ENCODE data around the gene FBXO38. TPM values are rescaled to one million over a fixed set of nuclear protein-coding genes. Genes with fewer than 3 reads are reported as not detected.
A peak's percentile ranks its signal among the peaks of the same experiment; 100 is the strongest.

Gene FBXO38
- total RNA-seq, 1 experiment from 2014 or later = 36.3 TPM

GRCh38 chr5:148336704-148337435 is 46.9 kb upstream of the FBXO38 start:
- H3K4me3 ChIP-seq (replicated peaks in 1 of 2; ENCODE audit: low read depth in 1 of 2, low read length in 2 of 2) = no peak overlapping the region
- intact Hi-C loops (cut with micrococcal nuclease) = no loop called here
- H3K36me3 ChIP-seq (ENCODE audit: control insufficient read depth in 1 of 2, insufficient read depth in 2 of 2, low read length in 2 of 2) = no peaks in the 10 kb centered on the region
- H3K4me2 ChIP-seq (ENCODE audit: low read length) = 0 out of 2 replicates have a peak overlapping the region, but pooled peaks have one; percentile 3
- no peak overlapping the region for H2AFZ ChIP-seq (ENCODE audit: low read depth, low read length, poor library complexity, severe bottlenecking)
- no peak overlapping the region for H3K9ac ChIP-seq (ENCODE audit: low read length)
- TF ChIP-seq MAX (IDR thresholded peaks at IDR 0.05) = no peak
- no peaks in the 10 kb centered on the region for H3K9me2 ChIP-seq (ENCODE audit: insufficient read depth)
- H3K4me1 ChIP-seq (ENCODE audit: control insufficient read depth in 1 of 2, insufficient read depth in 2 of 2, low read length in 2 of 2) = peaks cover 0 to 5% of the 10 kb centered on the region in 2 experiments; a peak in 1 of 4 replicates
- ATAC-seq (no peak), DNase-seq (ENCODE audit: low read depth, low spot score) (no peak)
- H3K9me3 ChIP-seq (ENCODE audit: control insufficient read depth in 1 of 2, insufficient read depth in 1 of 2, low read depth in 1 of 2, low read length in 2 of 2) = no peaks in the 10 kb centered on the region
- ChIA-PET RAD21 (ENCODE audit: low non-redundant PET in 1 of 2, low total read pairs in 2 of 2, uncharacterized antibody in 2 of 2, unreplicated experiment in 2 of 2) (no interaction called here), CTCF (interaction anchor here (1.4 kb wide), 1 partner anchor 13 kb away, joined by 3 read pairs; no protein-coding TSS in a partner anchor), POLR2A (no interaction called here)
- H3K79me2 ChIP-seq (ENCODE audit: insufficient read depth, low read length) = no peaks in the 10 kb centered on the region
- H3K27ac ChIP-seq (ENCODE audit: low read depth, low read length) = no peak overlapping the region
- no TSS peak for BruUV-seq (replicated peaks)
- no peaks in the 10 kb centered on the region for H3K27me3 ChIP-seq (ENCODE audit: insufficient read depth, low read length)
- H4K20me1 ChIP-seq (ENCODE audit: insufficient read depth) = no peaks in the 10 kb centered on the region

- no TSS peak for BruUV-seq (replicated peaks)
- ChIA-PET POLR2A (no interaction called here), CTCF (interaction anchor here (2.6 kb wide), 1 partner anchor 32 kb away, joined by 8 read pairs; no protein-coding TSS in a partner anchor), RAD21 (ENCODE audit: low non-redundant PET in 1 of 2, low total read pairs in 2 of 2, uncharacterized antibody in 2 of 2, unreplicated experiment in 2 of 2) (no interaction called here)
- H3K9me3 ChIP-seq (ENCODE audit: control insufficient read depth in 1 of 2, insufficient read depth in 1 of 2, low read depth in 1 of 2, low read length in 2 of 2) = no peaks in the 10 kb centered on the region
- ATAC-seq (no peak), DNase-seq (ENCODE audit: low read depth, low spot score) (no peak)
- H3K4me2 ChIP-seq (ENCODE audit: low read length) = peak overlapping the region; percentile 60
- no peaks in the 10 kb centered on the region for H4K20me1 ChIP-seq (ENCODE audit: insufficient read depth)
- TF ChIP-seq CEBPB (IDR thresholded peaks at IDR 0.05; ENCODE audit: low read depth) (no peak), FOSL1 (IDR thresholded peaks at IDR 0.05; ENCODE audit: low read depth) (no peak), EZH2phosphoT487 (IDR thresholded peaks at IDR 0.05; ENCODE audit: borderline replicate concordance) (no peak), POLR2AphosphoS5 (IDR thresholded peaks at IDR 0.05; ENCODE audit: low read depth, low read length) (no peak), POLR2A (IDR thresholded peaks at IDR 0.05; ENCODE audit: borderline replicate concordance, extremely low read depth, insufficient read depth, insufficient read length) (no peak)
- no peaks in the 10 kb centered on the region for H3K9me2 ChIP-seq (ENCODE audit: insufficient read depth)
- no peak overlapping the region for H3K27ac ChIP-seq (ENCODE audit: low read depth, low read length)
- no peaks in the 10 kb centered on the region for H3K27me3 ChIP-seq (ENCODE audit: insufficient read depth, low read length)
- H3K4me1 ChIP-seq (ENCODE audit: control insufficient read depth in 1 of 2, insufficient read depth in 2 of 2, low read length in 2 of 2) = peaks cover 8 to 14% of the 10 kb centered on the region in 2 experiments; a peak in 3 of 4 replicates
- H2AFZ ChIP-seq (ENCODE audit: low read depth, low read length, poor library complexity, severe bottlenecking) = peak overlapping the region; percentile 47
- no peak overlapping the region for H3K9ac ChIP-seq (ENCODE audit: low read length)
- no peak overlapping the region for H3K4me3 ChIP-seq (replicated peaks in 1 of 2; ENCODE audit: low read depth in 1 of 2, low read length in 2 of 2)
- no peaks in the 10 kb centered on the region for H3K79me2 ChIP-seq (ENCODE audit: insufficient read depth, low read length)
- no peaks in the 10 kb centered on the region for H3K36me3 ChIP-seq (ENCODE audit: control insufficient read depth in 1 of 2, insufficient read depth in 2 of 2, low read length in 2 of 2)
- intact Hi-C loops (cut with micrococcal nuclease) = no loop called here
Observed at GRCh38 chr5:148342371-148343045, 41.2 kb upstream of the FBXO38 start.

Data from HCT116 (cell line).